SK-N-SH treated with all-trans-retinoic acid at 6 μM for 48 hours (cell line): ENCODE measurements around the gene ISG20.

Source experiments
- ARNTL ChIP-seq: fragments of 450-650 bp; formaldehyde crosslinking; IDR thresholded peaks from 2 replicates; pipeline ENCODE4 v1.5.0; 2020; ENCODE audit warnings: low read depth, mild to moderate bottlenecking, moderate library complexity, borderline replicate concordance
- CSRNP3 ChIP-seq: fragments of 250-450 bp; sonication (Bioruptor Pico); IDR thresholded peaks from 2 replicates; pipeline ENCODE4 v1.5.1; 2021; ENCODE audit warnings: mild to moderate bottlenecking, moderate library complexity
- TCF4 ChIP-seq: fragments of 250-450 bp; sonication (Bioruptor Pico); IDR thresholded peaks from 2 replicates; pipeline ENCODE4 v1.8.0; 2021; ENCODE audit warnings: mild to moderate bottlenecking, moderate library complexity, borderline replicate concordance
- TOX ChIP-seq: fragments of 250-450 bp; sonication (Bioruptor Pico); IDR thresholded peaks from 2 replicates; pipeline ENCODE4 v1.8.0; 2021; ENCODE audit warnings: mild to moderate bottlenecking, moderate library complexity, borderline replicate concordance
- ZNF565 ChIP-seq: fragments of 450-650 bp; formaldehyde crosslinking; conservative IDR thresholded peaks from 2 replicates; pipeline ENCODE4 v1.5.0; 2020; ENCODE audit warnings: low read depth, mild to moderate bottlenecking, moderate library complexity
- ZNF70 ChIP-seq: fragments of 450-650 bp; formaldehyde crosslinking; IDR thresholded peaks from 2 replicates; pipeline ENCODE4 v1.5.0; 2020; ENCODE audit warnings: mild to moderate bottlenecking, moderate library complexity

GRCh38 chr15:88700716-88701115 lies 61.9 kb downstream of the ISG20 start:
- TF ChIP-seq ZNF565 (no peak), TCF4 (CRISPR knock-in tag) (no peak), TOX (no peak), CSRNP3 (CRISPR knock-in tag) (no peak), ZNF70 (no peak), ARNTL (no peak)
